ENCODE data around the gene QSER1. TPM values are rescaled to one million over a fixed set of nuclear protein-coding genes. Genes with fewer than 3 reads are reported as not detected.

Gene QSER1
- total RNA-seq, 1 experiment from 2014 or later = 74.0 TPM

- TF ChIP-seq FOXP1 (CRISPR knock-in tag; IDR thresholded peaks at IDR 0.05; ENCODE audit: borderline replicate concordance) = peak; percentile 55
- TF ChIP-seq, protein P1, sequence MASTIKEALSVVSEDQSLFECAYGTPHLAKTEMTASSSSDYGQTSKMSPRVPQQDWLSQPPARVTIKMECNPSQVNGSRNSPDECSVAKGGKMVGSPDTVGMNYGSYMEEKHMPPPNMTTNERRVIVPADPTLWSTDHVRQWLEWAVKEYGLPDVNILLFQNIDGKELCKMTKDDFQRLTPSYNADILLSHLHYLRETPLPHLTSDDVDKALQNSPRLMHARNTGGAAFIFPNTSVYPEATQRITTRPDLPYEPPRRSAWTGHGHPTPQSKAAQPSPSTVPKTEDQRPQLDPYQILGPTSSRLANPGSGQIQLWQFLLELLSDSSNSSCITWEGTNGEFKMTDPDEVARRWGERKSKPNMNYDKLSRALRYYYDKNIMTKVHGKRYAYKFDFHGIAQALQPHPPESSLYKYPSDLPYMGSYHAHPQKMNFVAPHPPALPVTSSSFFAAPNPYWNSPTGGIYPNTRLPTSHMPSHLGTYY (CRISPR knock-in tag; IDR thresholded peaks at IDR 0.05) = peak; percentile 71; the same call in 1 of the 2 replicates
- peak; percentile 26; the same call in 1 of the 2 replicates for TF ChIP-seq GABPB1 (CRISPR knock-in tag; IDR thresholded peaks at IDR 0.05)
- 0 out of 2 replicates have a peak, but pooled peaks have one; percentile 26 for TF ChIP-seq MXD4 (CRISPR knock-in tag; IDR thresholded peaks at IDR 0.05; ENCODE audit: borderline replicate concordance)
- no peak for TF ChIP-seq E2F1 (CRISPR knock-in tag; IDR thresholded peaks at IDR 0.05)
- peak; percentile 33; the same call in 1 of the 2 replicates for TF ChIP-seq ZNF423 (CRISPR knock-in tag; IDR thresholded peaks at IDR 0.05)
- TF ChIP-seq CTCF (IDR thresholded peaks at IDR 0.05) = 0 out of 2 replicates have a peak, but pooled peaks have one; percentile 7
- 0 out of 2 replicates have a peak, but pooled peaks have one; percentile 16 for TF ChIP-seq ETV6 (CRISPR knock-in tag; IDR thresholded peaks at IDR 0.05)
These were observed 935 bp downstream of the QSER1 start (continued) for GRCh38 chr11:32893343-32894148.

DNA sequence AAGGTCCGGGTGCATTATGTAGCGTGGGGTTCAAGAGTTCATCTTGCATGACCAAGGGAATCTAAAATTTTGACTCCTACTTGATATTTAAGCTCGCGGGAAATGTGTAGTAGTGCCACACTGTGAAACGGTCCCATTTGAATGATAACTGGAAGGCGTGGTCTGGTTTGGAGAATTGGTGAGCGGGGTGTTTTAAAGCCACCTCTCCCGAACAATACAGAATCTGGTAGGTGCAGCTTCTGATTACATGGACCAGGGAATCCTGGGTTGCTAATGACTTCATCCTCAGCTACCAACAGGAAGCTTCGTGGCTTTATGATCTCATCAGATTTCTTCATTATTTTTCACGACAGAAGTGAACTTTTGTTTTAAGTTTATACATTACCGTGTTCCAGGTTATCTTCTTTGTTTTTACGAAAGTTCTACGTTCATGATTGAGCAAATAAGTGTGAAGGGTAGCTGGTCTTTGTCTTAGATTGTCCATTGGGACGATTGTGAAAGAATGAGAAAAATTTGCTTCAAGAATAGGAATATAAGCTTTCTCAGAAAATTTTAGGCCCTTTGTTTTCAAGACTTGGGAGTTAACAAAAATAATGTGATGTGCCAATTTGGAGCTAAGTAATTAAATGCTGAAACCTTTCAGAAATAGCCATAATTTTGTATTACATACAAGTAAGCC, 1.7 kb downstream of the QSER1 start:
- no peak for DNase-seq (ENCODE audit: low spot score)
- Mint-ChIP-seq H3K27me3 (ENCODE audit: low read depth) (no peaks in the 10 kb centered on the region), H3K4me1 (peaks cover 58% of the 10 kb centered on the region), H3K27ac (peak overlapping the region; percentile 99), H3K4me3 (peak overlapping the region; percentile 89), H3K9me3 (peaks cover 7% of the 10 kb centered on the region), H3K36me3 (peaks cover 25% of the 10 kb centered on the region)
- ChIA-PET POLR2A (interaction anchor here (0.9 to 1.4 kb wide), 2 partner anchors 8 to 267 kb away, joined by 3 read pairs; no protein-coding TSS in a partner anchor), CTCF (interaction anchor here (0.8 to 2.5 kb wide), 4 partner anchors 8 to 145 kb away, joined by 3 to 8 read pairs (median 4); partner anchors contain the start of gene TCP11L1)
- ATAC-seq = peak; percentile 31
- TF ChIP-seq ESRRA (CRISPR knock-in tag; IDR thresholded peaks at IDR 0.05; ENCODE audit: borderline replicate concordance) (no peak), ETV6 (CRISPR knock-in tag; IDR thresholded peaks at IDR 0.05) (peak; percentile 46; the same call in 1 of the 2 replicates)

- peaks cover 3% of the 10 kb centered on the region for H3K9me3 Mint-ChIP-seq
- peaks cover 25% of the 10 kb centered on the region for H3K36me3 Mint-ChIP-seq
- no peak for TF ChIP-seq USF2 (CRISPR knock-in tag; IDR thresholded peaks at IDR 0.05)
- no peak for TF ChIP-seq E2F4 (CRISPR knock-in tag; IDR thresholded peaks at IDR 0.05; ENCODE audit: borderline replicate concordance, low read depth)
- TF ChIP-seq JAZF1 (CRISPR knock-in tag; IDR thresholded peaks at IDR 0.05) = no peak
- no peak for TF ChIP-seq ARID4B (CRISPR knock-in tag; IDR thresholded peaks at IDR 0.05; ENCODE audit: borderline replicate concordance)
- no peak for TF ChIP-seq ESRRA (CRISPR knock-in tag; IDR thresholded peaks at IDR 0.05; ENCODE audit: borderline replicate concordance)
- no peak for TF ChIP-seq MXD4 (CRISPR knock-in tag; IDR thresholded peaks at IDR 0.05; ENCODE audit: borderline replicate concordance)
- TF ChIP-seq TEAD4 (CRISPR knock-in tag; IDR thresholded peaks at IDR 0.05) = no peak
- TF ChIP-seq FOXP1 (CRISPR knock-in tag; IDR thresholded peaks at IDR 0.05; ENCODE audit: borderline replicate concordance) = no peak
These were observed 2.3 kb downstream of the QSER1 start for GRCh38 chr11:32894921-32895320.

More at GRCh38 chr11:32894921-32895320, 2.3 kb downstream of the QSER1 start:
- Mint-ChIP-seq H3K27me3 (ENCODE audit: low read depth) (no peaks in the 10 kb centered on the region), H3K27ac (no peak overlapping the region), H3K4me1 (peaks cover 61% of the 10 kb centered on the region), H3K4me3 (peak overlapping the region; percentile 89)
- ATAC-seq (no peak), DNase-seq (ENCODE audit: low spot score) (no peak)
- CTCF ChIA-PET = interaction anchor here (0.8 to 2.5 kb wide), 3 partner anchors 9 to 144 kb away, joined by 3 to 8 read pairs (median 3); partner anchors contain the start of gene TCP11L1
- POLR2A ChIA-PET = interaction anchor here (1.4 kb wide), 1 partner anchor 9 kb away, joined by 3 read pairs; no protein-coding TSS in a partner anchor
